ENCODE data around the gene CMAS. TPM values are rescaled to one million over a fixed set of nuclear protein-coding genes. Genes with fewer than 3 reads are reported as not detected.
A peak's percentile ranks its signal among the peaks of the same experiment; 100 is the strongest.

Gene CMAS
- total and polyA plus RNA-seq, 2 donors (not counting 3 experiments of a cell fraction or from before 2014, with no cell fraction given) = 8.5 to 35.4 TPM

- H3K4me2 ChIP-seq (ENCODE audit: insufficient read depth, low read length) = peak overlapping the region; percentile 93
- no TSS peak for BruUV-seq (replicated peaks)
- H3K27ac ChIP-seq (ENCODE audit: insufficient read depth, low read depth, low read length) = peak overlapping the region; percentile 69
- peaks cover 48% of the 10 kb centered on the region for H3K79me2 ChIP-seq (ENCODE audit: control insufficient read depth, insufficient read depth, low read length)
- peak overlapping the region; percentile 85 for H3K9ac ChIP-seq (replicated peaks; ENCODE audit: extremely low read depth, insufficient read depth, low read length)
- H3K4me3 ChIP-seq (replicated peaks in 1 of 3; ENCODE audit: insufficient read depth in 1 of 3, low read depth in 1 of 3, low read length in 3 of 3) = peak overlapping the region; percentile 90 to 92 (median 92)
- H3K9me3 ChIP-seq (replicated peaks; ENCODE audit: control insufficient read depth, insufficient read depth, low read length) = no peaks in the 10 kb centered on the region
- H4K20me1 ChIP-seq (replicated peaks; ENCODE audit: control insufficient read depth, extremely low read depth, insufficient read depth, low read length) = peaks cover 2% of the 10 kb centered on the region
- intact Hi-C loops (cut with micrococcal nuclease) (loop anchor here (1.0 to 10.0 kb wide), 4 partner anchors 495 to 610 kb away; partner anchors contain the start of genes C2CD5, ETNK1, GOLT1B and PYROXD1), dilution Hi-C loops (cut with MboI; ENCODE audit: extremely low pct_ligation_motif_present, low sequenced_read_pairs) (no loop called here)
- H3K4me1 ChIP-seq (ENCODE audit: control insufficient read depth, extremely low read depth, insufficient read depth, low read length) = peaks cover 12% of the 10 kb centered on the region
- DNase-seq (ENCODE audit: low read depth, low spot score) (no peak), FAIRE-seq (peak; percentile 28)
- no peaks in the 10 kb centered on the region for H3K36me3 ChIP-seq (ENCODE audit: control insufficient read depth in 2 of 2, extremely low read depth in 1 of 2, insufficient read depth in 2 of 2, low read length in 2 of 2)
- POLR2A ChIA-PET = interaction anchor here (1.3 kb wide), 1 partner anchor 9 kb away, joined by 3 read pairs; no protein-coding TSS in a partner anchor
- no peak for TF ChIP-seq EZH2 (IDR thresholded peaks at IDR 0.05; ENCODE audit: borderline replicate concordance, low read depth, low read length, severe bottlenecking)
- TF ChIP-seq MAX (IDR thresholded peaks at IDR 0.05; ENCODE audit: insufficient read depth, insufficient read length) = no peak
- TF ChIP-seq GATA2 (IDR thresholded peaks at IDR 0.05; ENCODE audit: insufficient read depth, insufficient read length, low read depth, low read length) = no peak
- no peak for TF ChIP-seq MYC (IDR thresholded peaks at IDR 0.05; ENCODE audit: low read depth, low read length)
- no peak for TF ChIP-seq POLR2A (IDR thresholded peaks at IDR 0.05; ENCODE audit: low read depth, low read length)
- TF ChIP-seq FOS (IDR thresholded peaks at IDR 0.05; ENCODE audit: borderline replicate concordance, insufficient read depth, low read length) = no peak
- no peak for TF ChIP-seq JUN (IDR thresholded peaks at IDR 0.05; ENCODE audit: borderline replicate concordance, insufficient read depth, insufficient read length, low read depth)
- no peak for TF ChIP-seq CTCF (IDR thresholded peaks at IDR 0.05; ENCODE audit: extremely low read depth in 1 of 2, insufficient read depth in 1 of 2, low read depth in 1 of 2, low read length in 2 of 2)
- TF ChIP-seq POLR2AphosphoS5 (IDR thresholded peaks at IDR 0.05; ENCODE audit: insufficient read depth, low read depth, low read length) = no peak
- H2AFZ ChIP-seq (ENCODE audit: low read depth, low read length) = peak overlapping the region; percentile 88
- CTCF ChIA-PET = interaction anchor here (0.8 to 3.9 kb wide), 12 partner anchors 10 to 396 kb away, joined by 3 to 14 read pairs (median 4); no protein-coding TSS in a partner anchor
- H3K9me1 ChIP-seq (replicated peaks; ENCODE audit: control insufficient read depth, extremely low read depth, insufficient read depth, low read length) = no peaks in the 10 kb centered on the region
- no peaks in the 10 kb centered on the region for H3K27me3 ChIP-seq (ENCODE audit: control insufficient read depth in 2 of 2, insufficient read depth in 2 of 2, low read length in 2 of 2)
Observed at GRCh38 chr12:22046968-22047390, 961 bp downstream of the CMAS start.

Measured in endothelial cell of umbilical vein (primary cell).